ENCODE results near the gene CYP26A1. TPM values are rescaled to one million over a fixed set of nuclear protein-coding genes. Genes with fewer than 3 reads are reported as not detected.

Gene CYP26A1
- total RNA-seq, 4 donors from 2014 or later, result not detected

- Histone ChIP-seq H3K4me3 (peak overlapping the region in 1 of 4 donors; percentile 24), H3K27me3 (peaks cover 0 to 100% (median 30%) of the 10 kb centered on the region in 4 donors), H3K36me3 (no peaks in the 10 kb centered on the region), H3K4me1 (peaks cover 15 to 49% (median 41%) of the 10 kb centered on the region in 4 donors), H3K27ac (replicated peaks in 1 of 4) (no peak overlapping the region), H3K9me3 (no peaks in the 10 kb centered on the region)
- no peak for TF ChIP-seq POLR2AphosphoS5 (IDR thresholded peaks at IDR 0.05)
- no peak for TF ChIP-seq POLR2A (IDR thresholded peaks at IDR 0.05; ENCODE audit: low read depth)
- TF ChIP-seq EP300 (IDR thresholded peaks at IDR 0.05), result no peak
- TF ChIP-seq CTCF (IDR thresholded peaks at IDR 0.05), result no peak
- 20% methylated on average over 8 of the region's 17 CpGs for WGBS
- DNase-seq (ENCODE audit: extremely low spot score), result peak; percentile 84
- intact Hi-C loops (cut with DNase I), result no loop called here
Observed at GRCh38 chr10:93067443-93068365, 6.0 kb upstream of the CYP26A1 start.

GRCh38 chr10:93068411-93069244 lies 5.1 kb upstream of the CYP26A1 start:
- peaks cover 21 to 51% (median 44%) of the 10 kb centered on the region in 4 donors for H3K4me1 ChIP-seq
- DNase-seq (ENCODE audit: extremely low spot score), result peak; percentile 86
- intact Hi-C loops (cut with DNase I), result no loop called here
- H3K27me3 ChIP-seq, result peaks cover 0 to 100% (median 36%) of the 10 kb centered on the region in 4 donors
- no peaks in the 10 kb centered on the region for H3K36me3 ChIP-seq
- TF ChIP-seq EP300 (IDR thresholded peaks at IDR 0.05), result no peak
- no peak for TF ChIP-seq CTCF (IDR thresholded peaks at IDR 0.05)
- TF ChIP-seq POLR2AphosphoS5 (IDR thresholded peaks at IDR 0.05), result no peak
- TF ChIP-seq POLR2A (IDR thresholded peaks at IDR 0.05; ENCODE audit: low read depth), result no peak
- no peak overlapping the region for H3K27ac ChIP-seq (replicated peaks in 1 of 4)
- H3K4me3 ChIP-seq, result peak overlapping the region in 2 of 4 donors; percentile 15 to 24
- 7% methylated on average over 16 of the region's 73 CpGs for WGBS
- no peaks in the 10 kb centered on the region for H3K9me3 ChIP-seq

GRCh38 chr10:93069245-93069561 lies 4.5 kb upstream of the CYP26A1 start:
- Histone ChIP-seq H3K36me3 (no peaks in the 10 kb centered on the region), H3K4me3 (no peak overlapping the region), H3K4me1 (peaks cover 26 to 57% (median 49%) of the 10 kb centered on the region in 4 donors), H3K9me3 (no peaks in the 10 kb centered on the region), H3K27ac (replicated peaks in 1 of 4) (no peak overlapping the region), H3K27me3 (peaks cover 2 to 100% (median 42%) of the 10 kb centered on the region in 4 donors)
- DNase-seq (ENCODE audit: extremely low spot score), result no peak
- WGBS, result 28% methylated on average over 10 of the region's 10 CpGs
- TF ChIP-seq CTCF (IDR thresholded peaks at IDR 0.05) (no peak), EP300 (IDR thresholded peaks at IDR 0.05) (no peak), POLR2A (IDR thresholded peaks at IDR 0.05; ENCODE audit: low read depth) (no peak), POLR2AphosphoS5 (IDR thresholded peaks at IDR 0.05) (no peak)
- intact Hi-C loops (cut with DNase I), result no loop called here

- Histone ChIP-seq H3K27ac (replicated peaks in 1 of 4) (no peak overlapping the region), H3K36me3 (no peaks in the 10 kb centered on the region), H3K4me1 (peaks cover 35 to 68% (median 61%) of the 10 kb centered on the region in 4 donors), H3K27me3 (peaks cover 10 to 100% (median 52%) of the 10 kb centered on the region in 4 donors), H3K4me3 (no peak overlapping the region), H3K9me3 (no peaks in the 10 kb centered on the region)
- intact Hi-C loops (cut with DNase I), result no loop called here
- TF ChIP-seq POLR2AphosphoS5 (IDR thresholded peaks at IDR 0.05) (no peak), POLR2A (IDR thresholded peaks at IDR 0.05; ENCODE audit: low read depth) (no peak), EP300 (IDR thresholded peaks at IDR 0.05) (no peak)
- WGBS, result 77% methylated on average over 5 of the region's 5 CpGs
- DNase-seq (ENCODE audit: extremely low spot score), result peak; percentile 72
Observed at GRCh38 chr10:93070378-93071176, 3.1 kb upstream of the CYP26A1 start.
